Daoy (cell line): ENCODE results near the gene DCBLD1. TPM values are rescaled to one million over a fixed set of nuclear protein-coding genes. Genes with fewer than 3 reads are reported as not detected.

ENCODE experiments used
- DNase-seq: peaks from one replicate; pipeline ENCODE4 v3.0.0-alpha.2; 2015; ENCODE audit warnings: low read depth
- total RNA-seq: library from RNA; depleted of rRNA; stranded (reverse); fragments of >200 nt; shearing (Covaris generic); gene quantifications from 2 replicates; pipeline ENCODE4 v1.2.3, GENCODE V29; 2014

DCBLD1 gene
- total RNA-seq, 1 experiment from 2014 or later = 21.0 TPM

- no peak for DNase-seq
These were observed 48.2 kb downstream of the DCBLD1 start for GRCh38 chr6:117530467-117531242.

DNA sequence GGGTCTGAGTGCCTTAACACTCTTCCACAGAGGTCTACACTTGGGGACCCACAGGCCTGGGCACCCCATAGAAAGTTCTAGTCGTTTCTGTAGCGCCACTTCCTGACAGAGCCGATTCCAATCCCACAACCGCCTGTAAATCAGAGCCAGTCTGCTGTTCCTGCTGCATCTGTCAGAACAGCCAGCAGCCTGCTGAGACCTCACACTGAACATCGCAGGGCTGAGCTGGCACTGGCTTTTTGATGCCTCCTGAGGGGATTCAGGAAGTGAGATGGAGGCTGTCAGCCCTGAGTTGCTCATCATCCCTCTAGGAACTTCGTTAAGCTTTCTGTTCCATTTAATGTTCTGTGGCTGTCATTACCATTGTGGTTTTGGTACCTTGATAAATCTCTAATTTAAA lies 48.9 kb downstream of the DCBLD1 start:
- peak; percentile 61 for DNase-seq

DNA sequence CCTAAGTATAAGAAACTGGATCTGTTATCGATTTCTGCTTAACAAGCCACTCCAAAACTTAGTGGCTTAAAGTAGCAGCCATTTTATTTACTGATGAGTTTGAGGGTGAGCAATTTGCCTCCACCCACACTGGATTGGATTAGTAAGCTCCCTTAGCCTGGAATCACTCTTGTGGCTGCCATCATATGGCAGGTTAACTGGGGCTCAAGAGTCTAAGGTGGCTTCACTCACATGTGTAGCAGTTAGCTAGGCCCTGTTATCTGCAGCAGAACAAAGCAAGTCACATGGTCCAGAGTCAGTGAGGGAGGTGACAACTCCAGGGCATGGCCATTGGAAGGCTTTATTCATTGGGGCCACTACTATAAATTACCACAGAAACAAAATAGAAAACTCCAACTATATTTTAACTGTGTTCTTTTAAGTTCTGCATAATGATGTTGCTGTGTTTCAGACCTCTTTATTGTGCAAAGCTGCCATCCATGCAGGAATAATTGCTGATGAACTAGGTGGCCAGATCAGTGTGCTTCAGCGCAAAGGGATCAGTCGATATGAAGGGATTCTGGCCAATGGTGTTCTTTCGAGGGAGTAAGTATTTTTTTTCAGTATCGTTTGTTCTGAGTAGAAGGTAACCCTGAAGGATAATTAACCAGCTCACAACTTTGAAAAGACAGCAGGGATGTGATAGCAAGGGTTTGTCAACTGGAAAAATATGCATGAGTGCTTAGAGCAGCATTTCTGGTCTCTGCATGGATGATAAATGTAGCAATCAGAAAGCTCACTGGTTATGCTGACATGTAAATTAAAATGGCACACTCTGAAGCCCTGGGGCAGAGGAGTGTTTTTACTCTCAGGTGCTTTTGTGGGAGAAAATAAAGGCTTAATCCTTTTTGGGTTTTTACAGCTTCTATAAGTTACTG lies 49.6 kb downstream of the DCBLD1 start:
- peak; percentile 31 for DNase-seq

GRCh38 chr6:117533775-117534174 lies 51.3 kb downstream of the DCBLD1 start:
- DNase-seq = no peak

- DNase-seq = no peak
These were observed 52.5 kb downstream of the DCBLD1 start for GRCh38 chr6:117534974-117535373.

DNA sequence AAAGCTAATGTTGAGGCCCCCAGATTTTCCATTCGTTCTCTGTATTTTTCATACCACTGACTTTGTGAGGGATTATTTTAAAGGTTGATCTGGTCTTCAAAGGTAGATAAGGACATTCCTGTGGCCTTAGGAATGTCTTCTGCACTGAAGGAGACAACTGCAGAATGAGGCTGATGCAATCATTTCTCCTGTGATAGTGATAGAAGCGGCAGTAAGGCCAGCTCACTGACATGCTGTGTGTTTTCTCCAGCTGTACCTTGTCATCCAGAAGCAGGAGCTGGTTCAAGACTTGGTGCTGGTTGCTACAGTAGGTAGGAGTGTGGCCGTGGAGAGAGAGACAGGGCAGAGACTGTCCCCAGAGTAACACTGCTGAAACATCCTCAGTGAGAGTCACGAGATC lies 53.8 kb downstream of the DCBLD1 start:
- DNase-seq = no peak

- DNase-seq = no peak
These were observed 56.1 kb downstream of the DCBLD1 start for GRCh38 chr6:117538615-117539014.

DNA sequence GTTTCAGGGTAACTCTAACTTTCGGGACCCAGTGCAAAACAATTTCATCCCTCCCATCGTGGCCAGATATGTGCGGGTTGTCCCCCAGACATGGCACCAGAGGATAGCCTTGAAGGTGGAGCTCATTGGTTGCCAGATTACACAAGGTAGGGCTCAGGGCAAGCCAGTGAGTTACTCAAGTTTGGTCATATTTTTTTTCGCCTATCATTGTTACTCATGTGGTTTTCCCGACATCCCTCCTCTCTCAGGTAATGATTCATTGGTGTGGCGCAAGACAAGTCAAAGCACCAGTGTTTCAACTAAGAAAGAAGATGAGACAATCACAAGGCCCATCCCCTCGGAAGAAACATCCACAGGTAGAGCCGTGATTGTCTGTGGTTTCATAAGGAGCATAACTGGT lies 58.2 kb downstream of the DCBLD1 start:
- DNase-seq = no peak

DNA sequence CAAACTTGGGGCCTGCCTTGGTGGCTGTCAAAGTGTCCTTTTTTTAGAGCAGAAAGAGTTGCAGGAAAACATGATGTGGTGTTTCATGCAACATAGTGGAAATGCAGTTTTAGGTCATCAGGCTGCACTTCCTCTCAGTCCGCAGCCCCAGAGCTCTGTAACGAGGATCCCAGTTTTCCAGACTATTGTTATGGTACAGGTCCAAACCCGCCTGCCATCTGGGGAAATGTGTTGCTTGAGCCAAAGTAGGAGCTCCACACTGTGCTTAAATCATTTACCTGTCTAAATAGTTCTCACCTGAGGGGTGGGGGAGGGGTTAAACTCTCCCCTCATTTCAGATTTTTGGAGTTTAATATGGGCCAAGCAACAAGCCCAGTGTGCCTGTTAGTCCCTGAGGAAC lies 60.0 kb downstream of the DCBLD1 start:
- no peak for DNase-seq

- DNase-seq = no peak
These were observed 62.2 kb downstream of the DCBLD1 start for GRCh38 chr6:117544716-117545115.

DNA sequence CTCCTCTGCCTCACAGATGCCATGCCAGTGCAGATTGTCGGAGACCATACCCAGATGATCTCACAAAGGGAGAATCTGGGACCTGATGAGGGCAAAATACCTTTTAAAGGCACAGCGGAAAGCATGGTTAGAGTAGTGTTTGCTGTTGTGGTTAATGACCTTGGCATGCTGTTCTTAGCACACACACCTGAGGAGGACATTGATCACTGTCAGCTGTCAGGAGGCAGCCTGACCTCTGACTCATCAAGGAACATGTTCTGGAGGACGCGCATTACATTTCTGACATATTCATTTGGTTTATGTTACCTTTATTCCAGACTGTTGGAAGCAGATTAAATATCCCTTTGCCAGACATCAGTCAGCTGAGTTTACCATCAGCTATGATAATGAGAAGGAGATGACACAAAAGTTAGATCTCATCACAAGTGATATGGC lies 62.7 kb downstream of the DCBLD1 start:
- DNase-seq = peak; percentile 52

- no peak for DNase-seq
These were observed 64.2 kb downstream of the DCBLD1 start for GRCh38 chr6:117546674-117547073.

GRCh38 chr6:117547688-117548621 lies 65.5 kb downstream of the DCBLD1 start:
- no peak for DNase-seq

DNA sequence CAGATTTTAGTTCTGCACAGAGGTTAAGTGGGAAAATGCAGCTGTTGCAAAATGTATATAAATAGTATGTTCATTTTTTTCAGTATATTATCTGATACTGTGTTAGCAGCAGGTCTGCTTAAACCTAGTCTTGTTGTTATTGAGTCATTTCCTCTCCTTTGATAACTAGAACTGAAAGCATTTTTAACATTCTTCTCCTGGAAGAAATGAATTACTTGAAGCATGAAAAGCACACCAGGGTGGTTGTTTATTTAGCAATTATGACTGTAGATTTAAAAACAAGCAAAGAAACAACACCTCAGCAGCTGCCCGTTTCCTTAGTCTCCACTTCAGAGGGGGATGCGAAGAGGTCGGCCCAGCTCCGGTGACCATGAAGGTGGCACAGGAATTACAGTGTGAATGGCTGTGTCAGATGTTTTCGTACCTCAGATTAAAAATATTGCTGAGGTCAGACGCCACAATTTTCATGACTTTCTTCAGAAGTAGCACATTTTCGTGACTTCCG lies 66.4 kb downstream of the DCBLD1 start:
- peak; percentile 76 for DNase-seq

DNA sequence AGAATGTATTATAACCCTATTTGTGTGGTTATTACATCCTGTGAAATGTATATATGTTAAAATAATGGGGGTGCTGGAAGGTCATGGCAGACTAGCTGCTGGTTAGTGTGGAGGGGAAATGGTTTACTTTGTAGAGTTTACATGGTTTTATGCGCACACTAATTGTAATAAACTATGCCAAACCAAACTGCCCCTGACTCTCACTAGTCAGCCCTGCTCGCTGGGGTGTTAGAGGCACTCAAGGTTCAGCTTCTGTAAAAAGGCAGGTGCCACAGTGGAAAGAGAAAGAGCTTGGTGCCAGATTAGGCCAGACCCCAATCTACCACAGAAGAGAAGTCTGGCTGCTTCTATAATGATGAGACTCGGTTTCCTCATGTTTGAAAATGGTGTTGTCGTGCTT lies 67.1 kb downstream of the DCBLD1 start:
- DNase-seq = no peak

- no peak for DNase-seq
These were observed 67.7 kb downstream of the DCBLD1 start for GRCh38 chr6:117550078-117550600.

DNA sequence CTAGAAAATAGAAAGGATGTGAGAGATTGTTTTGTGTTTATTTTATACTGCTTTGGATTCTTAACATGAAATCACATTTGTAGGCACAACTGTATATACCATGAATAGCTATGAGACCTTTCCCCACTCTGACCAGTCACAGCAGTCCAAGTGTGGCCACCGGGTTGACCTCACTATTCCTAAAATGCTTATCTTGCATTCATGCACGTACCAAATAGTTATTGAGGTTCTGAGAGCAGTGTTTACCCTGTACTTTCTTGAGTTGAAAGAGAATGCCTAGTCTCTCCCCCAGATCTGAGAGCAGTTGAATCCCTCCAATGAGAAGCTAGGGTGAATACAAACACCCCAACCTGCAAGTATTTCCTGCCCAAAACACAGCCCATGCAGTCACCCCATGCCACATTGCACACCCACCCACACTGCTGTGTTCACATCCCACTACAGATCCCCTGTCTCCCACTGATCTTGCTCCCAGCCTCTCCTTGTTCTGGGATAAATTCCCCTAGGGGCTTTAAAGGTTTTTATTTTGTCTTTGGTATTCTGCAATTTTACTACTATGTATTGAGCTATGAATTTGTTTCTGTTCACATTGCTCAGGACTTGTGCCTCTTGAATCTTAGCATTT lies 68.3 kb downstream of the DCBLD1 start:
- DNase-seq = no peak

DNA sequence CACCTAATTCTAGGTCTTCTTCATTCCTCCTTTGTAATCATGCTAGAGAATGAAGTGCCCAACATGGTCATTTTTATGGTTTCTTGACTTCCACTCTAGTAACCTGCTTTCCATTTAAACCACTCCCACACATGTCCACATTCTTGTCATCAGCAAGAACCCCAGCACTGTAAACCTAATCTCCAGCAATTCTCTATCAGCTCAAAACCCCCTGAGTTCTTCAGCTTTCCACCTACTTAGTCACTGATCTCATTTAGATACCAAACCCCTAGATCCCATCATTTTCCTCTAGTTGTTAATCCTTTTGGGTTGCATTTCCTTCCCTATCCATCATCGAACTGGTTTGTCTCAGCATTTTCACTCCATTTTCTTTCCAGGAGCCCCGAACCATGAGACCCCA lies 70.1 kb downstream of the DCBLD1 start:
- DNase-seq = peak; percentile 55

DNA sequence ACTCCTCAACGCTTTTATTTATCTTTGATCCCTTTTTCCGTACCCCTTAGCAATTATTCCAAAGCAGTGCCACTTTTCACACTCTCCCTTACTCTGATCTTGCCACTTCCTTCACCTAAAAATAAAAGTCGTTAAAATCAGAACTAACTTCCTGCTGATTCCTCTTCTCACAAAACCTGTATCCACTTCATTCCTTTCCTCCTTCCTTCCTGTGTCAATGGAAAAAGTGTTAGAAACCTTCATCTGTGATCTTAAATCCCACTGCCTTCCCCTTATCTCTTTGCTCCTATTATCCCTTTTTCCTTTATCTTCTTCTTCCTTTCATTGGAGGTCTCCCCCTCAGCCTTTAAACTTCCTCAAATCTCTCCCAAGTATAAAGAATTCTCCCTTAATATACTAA lies 70.7 kb downstream of the DCBLD1 start:
- no peak for DNase-seq

GRCh38 chr6:117555262-117555849 lies 72.9 kb downstream of the DCBLD1 start:
- no peak for DNase-seq
